SK-MEL-5 (cell line): ENCODE results near the gene CEP89. TPM values are rescaled to one million over a fixed set of nuclear protein-coding genes. Genes with fewer than 3 reads are reported as not detected.
"Not testable (repeated sequence)": the region's sequence is repeated elsewhere in the genome, so short reads cannot be mapped to it uniquely, and the experiment has no call there.

Experiments
- DNase-seq: peaks from one replicate; pipeline ENCODE4 v3.0.0-alpha.2; 2016; ENCODE audit warnings: low read depth, low spot score
- in situ Hi-C: cut with HindIII; loops from 2 replicates; pipeline ENCODE4 v1.10.0; 2016; ENCODE audit warnings: low sequenced_read_pairs, high pct_unique_total_duplicates, low pct_unique_long_range_greater_than_20kb
- total RNA-seq: library from RNA; depleted of rRNA; stranded (reverse); fragments of >200 nt; shearing (Covaris generic); gene quantifications from 2 replicates; pipeline ENCODE4 v1.2.3, GENCODE V29; 2014

The CEP89 gene
- total RNA-seq, 1 experiment from 2014 or later, result 4.8 TPM

GRCh38 chr19:32866061-32866460 is 105.7 kb downstream of the CEP89 start:
- DNase-seq, result no peak
- in situ Hi-C loops, result no loop called here

- no peak for DNase-seq
- in situ Hi-C loops, result no loop called here
Observed at GRCh38 chr19:32865326-32865725, 106.4 kb downstream of the CEP89 start.

DNA sequence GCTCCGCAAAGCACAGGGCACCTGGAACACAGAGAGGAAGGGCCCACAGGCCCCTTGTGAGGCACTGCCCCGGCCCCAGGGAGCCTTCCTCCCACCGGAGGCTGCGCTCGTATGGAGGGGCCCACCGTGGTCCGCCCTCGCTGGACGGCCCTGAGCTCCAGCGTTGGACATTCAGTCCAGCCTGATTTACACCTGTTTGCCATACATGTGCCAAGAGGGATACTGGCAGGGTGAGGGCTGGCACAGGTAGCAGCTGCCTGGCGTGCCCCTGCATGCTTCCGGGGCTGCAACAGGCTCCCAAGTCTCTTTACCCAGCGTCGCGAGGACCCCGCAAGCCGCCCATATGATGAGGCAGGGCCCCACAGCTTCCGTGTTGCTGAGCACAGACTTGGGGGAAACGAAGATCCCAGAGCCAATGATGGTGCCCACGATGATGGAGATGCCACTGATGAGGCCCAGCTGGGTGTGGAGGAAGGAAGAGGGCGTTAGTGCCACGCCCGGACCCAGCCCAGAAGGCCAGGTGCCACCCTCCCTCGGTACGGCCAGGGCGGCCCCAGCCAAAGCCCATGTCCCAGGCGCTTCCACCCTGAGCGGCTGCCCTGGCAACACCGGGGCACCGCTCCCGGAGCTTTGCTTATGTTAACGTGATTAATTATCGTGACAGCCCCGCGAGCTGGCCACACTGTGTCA is 107.3 kb downstream of the CEP89 start:
- in situ Hi-C loops, result no loop called here
- no peak for DNase-seq

DNA sequence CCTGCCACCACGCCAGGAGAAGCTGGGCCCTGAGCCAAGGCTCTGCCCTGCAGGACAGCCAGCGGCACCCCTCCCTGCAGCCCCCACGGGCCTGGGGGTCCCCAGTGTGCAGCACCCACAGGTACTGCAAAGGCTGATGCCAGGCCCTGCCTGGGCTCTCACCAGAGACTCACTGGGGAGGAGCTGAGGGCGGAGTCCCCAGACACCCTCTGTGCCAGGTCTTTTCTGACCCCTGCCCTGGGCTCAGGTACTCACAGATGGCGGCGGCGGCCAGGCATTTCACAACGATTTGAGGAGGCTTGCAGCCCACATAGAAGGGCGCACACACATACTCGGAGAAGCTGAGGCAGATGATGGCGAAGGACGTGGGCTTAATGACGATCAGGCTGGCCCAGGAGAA is 107.9 kb downstream of the CEP89 start:
- in situ Hi-C loops, result no loop called here
- DNase-seq, result no peak

DNA sequence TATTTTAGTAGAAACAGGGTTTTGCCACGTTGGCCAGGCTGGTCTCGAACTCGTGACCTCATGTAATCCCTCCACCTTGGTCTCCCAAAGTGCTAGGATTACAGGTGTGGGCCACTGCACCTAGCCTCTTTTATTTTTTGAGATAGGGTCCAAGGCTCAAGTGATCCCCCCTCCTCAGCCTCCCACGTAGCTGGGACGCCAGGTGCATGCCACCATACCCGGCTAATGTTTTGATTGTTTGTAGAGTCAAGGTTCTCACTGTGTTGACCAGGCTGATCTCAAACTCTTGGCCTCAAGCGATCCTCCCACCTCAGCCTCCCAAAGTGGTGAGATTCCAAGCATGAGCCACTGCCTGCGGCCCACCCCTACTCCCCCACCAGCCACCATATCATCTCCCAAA is 108.5 kb downstream of the CEP89 start:
- in situ Hi-C loops, result no loop called here
- DNase-seq, result no peak

GRCh38 chr19:32862741-32863140 is 109.0 kb downstream of the CEP89 start:
- in situ Hi-C loops, result no loop called here
- no peak for DNase-seq

- in situ Hi-C loops, result no loop called here
- no peak for DNase-seq
Observed at GRCh38 chr19:32862173-32862572, 109.6 kb downstream of the CEP89 start.

- in situ Hi-C loops, result no loop called here
- no peak for DNase-seq
Observed at GRCh38 chr19:32861596-32861995, 110.2 kb downstream of the CEP89 start.

DNA sequence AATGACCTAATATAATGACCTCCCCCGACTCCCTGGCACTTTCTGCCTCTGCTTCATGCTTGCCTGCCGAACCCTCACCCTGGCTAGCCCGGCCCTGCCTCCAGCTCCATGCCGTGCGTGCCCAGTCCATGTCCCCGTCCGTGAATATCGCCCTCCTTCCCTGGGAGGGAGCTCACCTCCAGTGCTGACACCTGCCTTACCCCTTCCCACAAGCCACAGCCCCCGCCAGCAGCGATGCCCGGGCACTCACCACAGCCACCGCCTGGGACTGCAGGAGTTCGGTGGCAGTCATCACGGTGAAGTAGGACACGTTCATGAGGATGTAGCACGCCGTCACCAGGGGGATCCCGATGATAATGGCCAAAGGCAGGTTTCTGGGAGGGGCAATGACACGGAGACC is 112.2 kb downstream of the CEP89 start:
- no peak for DNase-seq
- in situ Hi-C loops, result no loop called here

DNA sequence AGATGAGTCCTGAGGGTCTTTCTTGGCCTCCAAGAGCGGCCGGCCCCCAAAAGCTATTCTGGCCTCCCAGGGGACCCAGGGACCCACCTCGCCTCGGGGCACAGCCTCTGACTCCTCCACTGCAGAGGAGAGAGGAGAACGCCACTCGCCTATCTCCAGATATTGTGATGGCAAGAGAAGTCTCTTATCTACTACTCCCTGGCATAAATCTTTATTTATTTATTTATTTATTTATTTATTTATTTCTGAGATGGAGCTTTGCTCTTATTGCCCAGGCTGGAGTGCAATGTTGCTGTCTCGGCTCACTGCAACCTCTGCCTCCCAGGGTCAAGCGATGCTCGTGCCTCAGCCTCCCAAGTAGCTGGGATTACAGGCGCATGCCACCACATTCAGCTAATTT is 113.2 kb downstream of the CEP89 start:
- in situ Hi-C loops, result no loop called here

GRCh38 chr19:32858155-32858554 is 113.6 kb downstream of the CEP89 start:
- in situ Hi-C loops, result no loop called here
- no peak for DNase-seq

More for the DNA sequence above, 113.2 kb downstream of the CEP89 start:
- no peak for DNase-seq

GRCh38 chr19:32857584-32857983 is 114.2 kb downstream of the CEP89 start:
- no peak for DNase-seq
- in situ Hi-C loops, result no loop called here

- in situ Hi-C loops, DNase-seq: not testable (repeated sequence)
Observed at GRCh38 chr19:32856818-32857217, 114.9 kb downstream of the CEP89 start.

DNA sequence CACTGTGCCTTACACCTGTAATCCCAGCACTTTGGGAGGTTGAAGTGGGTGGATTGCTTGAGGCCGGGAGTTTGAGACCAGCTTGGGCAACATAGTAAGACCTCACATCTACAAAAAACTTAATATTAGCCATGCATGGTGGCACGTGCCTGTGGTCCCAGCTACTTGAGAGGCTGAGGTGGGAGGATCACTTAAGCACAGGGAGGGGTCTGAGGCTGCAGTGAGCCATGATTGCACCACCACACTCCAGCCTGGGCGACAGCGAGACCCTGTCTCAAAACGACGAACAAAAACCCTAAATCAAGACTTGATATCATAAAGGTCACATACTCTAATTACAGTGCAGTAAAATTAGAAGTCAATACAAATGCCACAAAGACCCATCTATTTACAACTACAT is 119.5 kb downstream of the CEP89 start:
- in situ Hi-C loops, result no loop called here
- no peak for DNase-seq

- in situ Hi-C loops, result not testable (repeated sequence)
Observed at GRCh38 chr19:32848035-32848434, 123.7 kb downstream of the CEP89 start.

DNA sequence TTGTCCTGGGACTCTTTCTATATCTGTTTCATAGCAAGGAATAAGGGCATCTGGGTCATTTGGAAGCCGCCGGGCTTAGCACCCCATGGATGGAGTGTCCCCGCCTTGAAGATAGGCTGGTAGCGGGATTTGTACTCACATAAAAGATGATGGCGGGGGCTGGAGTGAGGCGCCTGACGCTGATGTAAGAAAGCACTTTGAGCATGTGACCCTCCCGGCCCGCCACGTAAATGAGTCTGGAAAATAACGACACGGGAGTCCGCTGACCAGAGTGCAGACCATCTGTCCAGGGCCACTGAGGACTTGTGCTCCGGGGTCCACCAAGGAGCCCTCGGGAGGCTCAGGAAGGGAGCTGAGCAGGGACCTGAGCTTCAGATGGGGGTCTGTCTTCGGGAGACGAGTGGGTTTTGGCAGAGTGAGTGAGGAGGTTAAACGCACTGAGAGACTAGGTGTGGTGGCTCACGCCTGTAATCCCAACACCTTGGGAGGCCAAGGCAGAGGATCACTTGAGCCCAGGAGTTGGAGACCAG is 128.0 kb downstream of the CEP89 start:
- in situ Hi-C loops, result no loop called here
- DNase-seq, result no peak

More at GRCh38 chr19:32848035-32848434, 123.7 kb downstream of the CEP89 start:
- not testable (repeated sequence) for DNase-seq

- DNase-seq, result no peak
- in situ Hi-C loops, result no loop called here
Observed at GRCh38 chr19:32842061-32842460, 129.7 kb downstream of the CEP89 start.

GRCh38 chr19:32837531-32837930 is 134.2 kb downstream of the CEP89 start:
- in situ Hi-C loops, result no loop called here
- no peak for DNase-seq

DNA sequence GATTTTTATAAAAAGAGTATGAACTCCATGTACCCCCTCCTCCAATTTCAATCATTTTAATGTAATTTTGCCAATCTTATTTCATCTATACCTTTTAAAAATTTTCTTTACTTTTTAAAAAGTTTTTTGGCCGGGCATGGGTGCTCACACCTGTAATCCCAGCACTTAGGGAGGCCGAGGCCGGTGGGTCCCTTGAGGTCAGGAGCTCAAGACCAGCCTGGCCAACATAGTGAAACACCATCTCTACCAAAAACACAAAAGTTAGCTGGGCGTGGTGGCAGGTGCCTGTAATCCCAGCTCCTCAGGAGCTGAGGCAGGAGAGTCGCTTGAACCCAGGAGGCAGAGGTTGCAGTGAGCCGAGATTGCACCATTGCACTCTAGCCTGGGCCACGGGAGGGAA is 138.4 kb downstream of the CEP89 start:
- DNase-seq, in situ Hi-C loops: not testable (repeated sequence)
